HG02981 (cell line): ENCODE measurements around the gene PHYKPL.

Experiments used
- ATAC-seq: cut with Tn5 transposase; IDR thresholded peaks from one replicate; pipeline ENCODE4 v1.9.1; 2021; ENCODE audit warnings: mild to moderate bottlenecking, moderate library complexity; ENCODE audit not compliant: unreplicated experiment

PHYKPL gene

GRCh38 chr5:178224403-178224802, 8.2 kb downstream of the PHYKPL start:
- no peak for ATAC-seq

GRCh38 chr5:178223828-178224335, 8.7 kb downstream of the PHYKPL start:
- ATAC-seq: no peak

- ATAC-seq: no peak
Observed at GRCh38 chr5:178223196-178223773, 9.3 kb downstream of the PHYKPL start.

- ATAC-seq: no peak
Observed at GRCh38 chr5:178222292-178222691, 10.3 kb downstream of the PHYKPL start.

- no peak for ATAC-seq
Observed at GRCh38 chr5:178221853-178222252, 10.7 kb downstream of the PHYKPL start.

- no peak for ATAC-seq
Observed at GRCh38 chr5:178221282-178221681, 11.3 kb downstream of the PHYKPL start.

GRCh38 chr5:178218827-178219226, 13.8 kb downstream of the PHYKPL start:
- ATAC-seq: no peak

- ATAC-seq: no peak
Observed at GRCh38 chr5:178218237-178218776, 14.3 kb downstream of the PHYKPL start.

GRCh38 chr5:178216779-178217178, 15.8 kb downstream of the PHYKPL start:
- ATAC-seq: no peak

GRCh38 chr5:178216088-178216534, 16.5 kb downstream of the PHYKPL start:
- ATAC-seq: no peak

- ATAC-seq: no peak
Observed at GRCh38 chr5:178215280-178216002, 17.2 kb downstream of the PHYKPL start.

- ATAC-seq: no peak
Observed at GRCh38 chr5:178214160-178214803, 18.3 kb downstream of the PHYKPL start.

- no peak for ATAC-seq
Observed at GRCh38 chr5:178213748-178214151, 18.9 kb downstream of the PHYKPL start.

GRCh38 chr5:178213003-178213461, 19.6 kb downstream of the PHYKPL start:
- ATAC-seq: no peak

- no peak for ATAC-seq
Observed at GRCh38 chr5:178212241-178213002, 20.2 kb downstream of the PHYKPL start.

- ATAC-seq: no peak
Observed at GRCh38 chr5:178211095-178212048, 21.2 kb downstream of the PHYKPL start.

- ATAC-seq: no peak
Observed at GRCh38 chr5:178210686-178211085, 21.9 kb downstream of the PHYKPL start.

GRCh38 chr5:178210073-178210535, 22.5 kb downstream of the PHYKPL start:
- no peak for ATAC-seq

- no peak for ATAC-seq
Observed at GRCh38 chr5:178209334-178210072, 23.1 kb downstream of the PHYKPL start.
